Right ventricle myocardium superior (tissue), 1 donor: Measurements from ENCODE around the gene GALNT11. TPM values are rescaled to one million over a fixed set of nuclear protein-coding genes. Genes with fewer than 3 reads are reported as not detected.
A peak's percentile ranks its signal among the peaks of the same experiment; 100 is the strongest.
"Not testable (repeated sequence)": the region's sequence is repeated elsewhere in the genome, so short reads cannot be mapped to it uniquely, and the experiment has no call there.

ENCODE experiments used
- ATAC-seq: fragments of 200-7000 bp; cut with Tn5 transposase; one replicate; pipeline ENCODE4 v1.9.1; 2020; ENCODE audit warnings: mild to moderate bottlenecking; ENCODE audit not compliant: poor library complexity
- DNase-seq: peaks from one replicate; pipeline ENCODE4 v3.0.0-alpha.2; 2020
- intact Hi-C: fragments of 100-400 bp; cut with DNase I; formaldehyde crosslinking; loops from one replicate; pipeline ENCODE4 v1.11.2; 2022
- total RNA-seq: library from RNA; stranded (reverse); fragmentation: NEBNext Ultra II Directional; extraction: Animal tissue kit (Norgen Biotek cat#: 25700); gene quantifications from one replicate; pipeline ENCODE4 v1.2.1, GENCODE V29; 2021
- donor health status: DM: no; HTN: yes; CAD: no; lungs with severe emphysema.

Gene GALNT11
- total RNA-seq, 1 donor from 2014 or later = 19.7 TPM

DNA sequence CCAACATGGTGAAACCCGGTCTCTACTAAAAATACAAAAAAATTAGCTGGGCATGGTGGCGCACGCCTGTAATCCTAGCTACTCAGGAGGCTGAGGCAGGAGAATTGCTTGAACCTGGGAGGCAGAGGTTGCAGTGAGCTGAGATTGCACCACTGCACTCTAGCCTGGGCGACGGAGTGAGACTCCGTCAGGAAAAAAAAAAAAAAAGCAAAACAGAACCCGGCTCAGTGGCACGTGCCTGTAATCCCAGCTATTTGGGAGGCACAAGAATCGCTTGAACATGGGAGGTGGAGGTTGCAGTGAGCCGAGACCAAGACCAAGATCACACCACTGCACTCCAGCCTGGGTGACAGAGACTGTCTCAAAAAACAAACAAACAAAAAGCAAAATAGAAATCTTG lies 3.7 kb upstream of the GALNT11 start:
- intact Hi-C loops, DNase-seq, ATAC-seq: not testable (repeated sequence)

DNA sequence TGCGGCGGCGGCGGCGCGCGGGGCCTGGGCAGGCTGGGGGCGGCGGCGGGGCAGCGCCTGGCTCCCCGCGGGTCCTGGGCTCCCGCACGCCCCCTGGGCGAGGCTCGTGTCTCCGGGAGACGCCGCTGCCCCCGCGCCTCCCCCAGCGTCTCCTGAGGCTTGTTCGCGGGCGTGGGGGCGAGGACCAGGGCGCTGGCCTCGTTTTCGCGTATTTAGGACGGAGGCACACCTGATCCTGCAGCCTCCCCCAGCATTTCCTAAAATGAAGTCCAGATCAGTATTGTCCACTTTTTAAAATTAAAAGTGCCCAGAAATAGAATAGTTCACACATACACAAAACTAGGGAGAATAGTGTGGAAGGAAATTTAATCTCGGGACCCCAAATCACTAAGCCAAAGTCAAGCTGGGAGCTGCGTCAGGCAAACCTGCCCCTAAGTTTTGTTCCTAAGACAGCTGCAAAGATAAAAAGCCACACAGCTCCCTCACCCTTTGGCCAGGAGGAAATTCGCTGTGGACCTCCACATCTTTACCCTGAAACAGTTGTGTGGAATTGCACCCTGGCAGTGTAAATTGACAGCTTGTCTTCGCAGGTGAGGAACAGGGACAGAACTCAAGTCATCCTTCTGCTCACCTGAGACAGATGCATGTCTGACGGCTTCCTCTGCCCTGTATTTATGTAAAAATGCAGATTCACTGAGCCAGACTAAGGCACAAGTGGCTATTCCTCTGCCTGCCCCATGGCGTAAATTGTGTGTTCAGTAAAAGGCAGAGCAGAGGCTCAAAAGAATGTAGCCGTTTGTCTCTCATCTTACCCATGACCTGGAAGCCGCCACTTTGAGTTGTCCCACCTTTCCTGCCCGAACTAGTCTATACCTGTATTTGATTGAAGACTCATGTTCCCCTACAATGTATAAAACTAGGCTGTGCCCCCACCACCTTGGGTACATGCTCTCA lies 740 bp downstream of the GALNT11 start:
- ATAC-seq = no peak
- DNase-seq = no peak
- intact Hi-C loops = no loop called here

DNA sequence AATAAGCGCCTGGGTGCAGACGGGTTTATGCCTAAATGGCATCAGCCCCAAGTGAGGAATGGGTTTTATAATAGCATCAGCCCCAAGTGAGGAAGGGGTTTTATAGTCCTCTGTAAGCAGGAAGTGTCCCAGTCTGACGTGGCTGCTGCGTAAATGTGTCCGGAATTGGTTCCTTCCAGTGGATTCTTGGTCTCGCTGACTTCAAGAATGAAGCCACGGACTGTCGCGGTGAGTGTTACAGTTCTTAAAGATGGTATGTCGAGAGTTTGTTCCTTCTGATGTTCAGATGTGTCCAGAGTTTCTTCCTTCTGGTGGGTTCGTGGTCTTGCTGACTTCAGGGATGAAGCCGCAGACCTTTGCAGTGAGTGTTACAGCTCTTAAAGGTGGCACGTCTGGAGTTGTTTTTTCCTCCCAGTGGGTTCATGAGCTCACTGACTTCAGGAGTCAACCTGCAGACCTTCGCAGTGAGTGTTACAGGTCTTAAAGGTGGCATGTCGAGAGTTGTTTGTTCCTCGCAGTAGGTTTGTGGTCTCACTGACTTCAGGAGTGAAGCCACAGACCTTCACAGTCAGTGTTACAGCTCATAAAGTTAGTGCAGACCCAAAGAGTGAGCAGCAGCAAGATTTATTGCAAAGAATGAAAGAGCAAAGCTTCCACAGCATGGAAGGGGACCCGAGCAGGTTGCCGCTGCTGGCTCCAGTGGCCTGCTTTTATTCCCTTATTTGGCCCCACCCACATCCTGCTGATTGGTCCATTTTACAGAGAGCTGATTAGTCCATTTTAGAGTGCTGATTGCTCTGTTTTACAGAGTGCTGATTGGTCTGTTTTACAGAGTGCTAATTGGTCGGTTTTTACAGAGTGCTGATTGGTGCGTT lies 2.3 kb downstream of the GALNT11 start:
- intact Hi-C loops, ATAC-seq: not testable (repeated sequence)

DNA sequence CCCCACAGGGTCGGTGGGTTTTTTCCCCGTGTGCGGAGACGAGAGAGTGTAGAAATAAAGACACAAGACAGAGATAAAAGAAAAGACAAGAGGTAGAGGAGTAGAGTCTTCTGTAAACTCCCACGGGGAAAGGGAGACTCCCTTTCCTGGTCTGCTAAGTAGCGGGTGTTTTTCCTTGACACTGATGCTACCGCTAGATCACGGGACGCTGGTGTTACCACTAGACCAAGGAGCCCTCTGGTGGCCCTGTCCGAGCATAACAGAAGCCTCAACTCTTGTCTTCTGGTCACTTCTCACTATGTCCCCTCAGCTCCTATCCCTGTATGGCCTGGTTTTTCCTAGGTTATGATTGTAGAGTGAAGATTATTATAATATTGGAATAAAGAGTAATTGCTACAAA lies 4.6 kb downstream of the GALNT11 start:
- intact Hi-C loops, ATAC-seq: not testable (repeated sequence)
- peak; percentile 70 for DNase-seq

More for the DNA sequence above, 2.3 kb downstream of the GALNT11 start:
- DNase-seq = not testable (repeated sequence)

DNA sequence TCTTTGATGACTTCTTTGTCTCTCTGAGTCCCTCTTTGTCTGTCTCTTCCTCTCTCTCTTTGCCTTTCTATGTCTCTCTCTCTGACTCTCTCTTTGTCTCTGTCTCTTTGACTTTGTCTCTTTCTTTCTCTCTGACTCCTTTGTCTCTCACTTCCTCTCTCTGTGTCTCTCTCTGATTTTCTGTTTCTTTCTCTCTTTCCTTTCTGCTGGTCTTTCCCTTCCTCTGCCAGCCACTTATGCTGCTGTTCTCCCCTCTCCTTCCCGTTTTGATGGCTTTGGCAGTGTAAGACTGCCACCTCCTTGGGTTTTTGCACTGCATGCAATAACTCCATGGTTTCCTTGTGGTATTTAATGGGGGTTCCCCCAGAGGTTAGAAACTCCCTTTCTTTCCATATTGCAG lies 5.2 kb downstream of the GALNT11 start:
- not testable (repeated sequence) for DNase-seq, ATAC-seq

DNA sequence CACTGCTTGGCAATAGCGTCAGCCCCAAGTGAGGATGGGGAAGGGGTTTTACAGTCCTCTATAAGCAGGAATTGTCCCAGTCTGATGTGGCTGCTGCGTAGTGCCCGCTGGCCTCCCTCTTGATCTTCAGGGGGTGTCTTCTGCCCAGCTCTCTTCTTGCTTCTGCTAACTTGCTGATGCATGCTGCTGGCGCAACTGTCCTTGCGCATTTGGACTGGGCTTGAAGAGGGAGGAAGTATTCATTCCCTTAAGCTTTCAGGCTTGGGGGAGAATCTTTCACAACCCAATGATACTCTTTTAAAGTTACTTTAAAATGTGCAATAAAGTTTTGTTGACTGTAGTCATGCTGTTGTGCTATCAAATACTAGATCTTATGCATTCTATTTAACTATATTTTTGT lies 10.3 kb downstream of the GALNT11 start:
- no peak for DNase-seq
- no peak for ATAC-seq
- intact Hi-C loops = no loop called here

More for the DNA sequence above, 5.2 kb downstream of the GALNT11 start:
- intact Hi-C loops = not testable (repeated sequence)

DNA sequence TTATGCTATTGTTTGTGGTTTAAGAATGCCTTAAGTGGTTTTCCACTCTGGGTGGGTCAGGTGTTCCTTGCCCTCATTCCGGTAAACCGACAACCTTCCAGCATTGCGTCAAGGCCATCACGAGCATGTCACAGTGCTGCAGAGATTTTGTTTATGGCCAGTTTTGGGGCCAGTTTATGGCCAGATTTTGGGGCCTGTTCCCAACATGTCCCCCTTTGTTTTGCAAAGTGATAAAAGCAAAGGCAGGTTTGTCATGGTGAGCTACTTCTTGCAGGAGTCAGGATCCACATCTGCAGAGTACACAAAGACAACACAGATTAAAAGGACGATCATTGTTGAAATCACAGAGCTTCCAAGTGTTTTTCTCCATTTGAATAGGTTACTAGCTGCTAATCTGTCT lies 12.9 kb downstream of the GALNT11 start:
- DNase-seq, ATAC-seq, intact Hi-C loops: not testable (repeated sequence)

DNA sequence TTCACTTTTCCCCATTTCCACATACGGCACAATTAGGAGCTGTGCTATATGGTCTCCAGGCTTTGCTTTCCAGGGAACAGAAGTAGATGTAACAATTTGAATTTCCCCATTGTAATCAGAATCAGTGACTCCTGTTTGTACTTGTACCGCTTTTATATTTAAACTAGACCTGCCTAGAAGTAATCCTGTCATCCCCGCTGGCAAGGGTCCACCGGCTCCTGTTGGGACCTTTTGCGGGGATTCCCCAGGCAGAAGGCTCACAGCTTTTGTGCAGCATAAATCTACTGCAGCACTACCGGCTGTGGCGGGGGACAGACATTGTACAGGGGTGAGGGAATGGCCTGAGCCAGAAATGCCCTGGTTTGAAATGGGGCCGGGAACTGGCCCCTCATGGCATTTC lies 17.6 kb downstream of the GALNT11 start:
- DNase-seq = peak; percentile 80
- intact Hi-C loops, ATAC-seq: not testable (repeated sequence)

DNA sequence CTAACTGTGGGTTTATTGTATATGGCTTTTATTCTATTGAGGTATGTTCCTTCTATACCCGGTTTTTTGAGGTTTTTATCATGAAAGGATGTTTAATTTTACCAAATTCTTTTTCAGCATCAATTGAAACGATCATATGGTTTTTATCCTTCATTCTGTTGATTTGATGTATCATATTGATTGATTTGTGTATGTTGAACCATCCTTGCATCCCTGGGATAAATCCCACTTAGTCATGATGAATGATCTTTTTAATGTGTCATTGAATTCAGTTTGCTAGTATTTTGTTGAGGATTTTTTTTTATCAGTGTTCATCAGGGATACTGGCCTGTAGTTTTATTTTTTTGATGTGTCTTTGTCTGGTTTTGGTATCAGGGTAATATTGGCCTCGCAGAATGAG lies 19.4 kb downstream of the GALNT11 start:
- ATAC-seq, DNase-seq, intact Hi-C loops: not testable (repeated sequence)

DNA sequence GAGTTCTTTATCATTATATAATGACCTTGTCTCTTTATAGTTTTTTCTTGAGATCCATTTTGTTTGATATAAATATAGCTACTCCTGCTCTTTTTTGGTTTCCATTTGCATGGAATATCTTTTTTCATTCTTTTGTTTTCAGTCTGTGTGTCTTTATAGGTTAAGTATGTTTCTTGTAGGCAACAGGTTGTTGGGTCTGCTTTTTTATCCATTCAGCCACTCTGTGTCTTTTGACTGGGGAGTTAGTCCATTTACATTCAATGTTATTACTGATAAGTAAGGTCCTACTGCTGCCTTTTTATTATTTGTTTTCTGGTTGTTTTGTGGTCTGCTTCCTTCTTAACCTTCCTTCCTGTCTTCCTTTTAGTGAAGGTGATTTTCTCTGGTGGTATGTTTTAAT lies 21.1 kb downstream of the GALNT11 start:
- ATAC-seq (no peak), DNase-seq (no peak)
- intact Hi-C loops = no loop called here

DNA sequence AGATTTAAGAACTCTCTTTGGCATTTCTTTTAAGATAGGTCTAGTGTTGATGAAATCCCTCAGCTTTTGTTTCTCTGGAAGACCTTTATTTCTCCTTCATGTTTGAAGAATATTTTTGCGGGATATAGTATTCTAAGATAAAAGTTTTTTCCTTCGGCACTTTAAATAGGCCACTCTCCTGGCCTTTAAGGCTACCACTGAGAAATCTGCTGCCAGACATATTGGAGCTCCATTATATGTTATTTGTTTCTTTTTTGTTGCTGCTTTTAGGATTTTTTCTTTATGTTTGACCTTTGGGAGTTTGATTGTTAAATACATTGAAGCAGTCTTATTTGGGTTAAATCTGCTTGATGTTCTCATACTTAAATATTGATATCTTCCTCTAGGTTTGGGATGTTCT lies 22.6 kb downstream of the GALNT11 start:
- intact Hi-C loops = no loop called here
- DNase-seq = no peak
- ATAC-seq = no peak

DNA sequence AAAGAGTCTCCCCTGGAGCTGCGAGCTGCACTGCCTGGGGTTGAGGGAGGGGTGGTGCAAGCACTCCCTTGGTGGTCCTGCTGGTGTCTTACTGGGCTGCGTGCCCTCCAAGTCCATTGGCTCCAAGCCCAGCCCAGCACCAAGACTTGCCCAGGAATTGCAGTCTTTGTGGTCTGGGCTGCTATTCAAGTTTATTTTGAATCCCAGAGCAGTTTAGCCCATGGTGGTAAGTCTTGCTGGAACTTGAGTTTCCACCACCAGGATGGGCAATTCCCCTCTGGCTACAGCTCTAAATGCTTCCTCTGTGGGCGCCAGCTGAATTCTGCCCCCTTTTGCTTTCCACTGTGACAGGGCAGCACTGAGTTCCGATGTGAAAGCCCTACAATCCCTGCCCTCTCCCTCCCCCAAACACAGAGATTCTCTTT lies 25.1 kb downstream of the GALNT11 start:
- ATAC-seq (no peak), DNase-seq (no peak)
- intact Hi-C loops = no loop called here

DNA sequence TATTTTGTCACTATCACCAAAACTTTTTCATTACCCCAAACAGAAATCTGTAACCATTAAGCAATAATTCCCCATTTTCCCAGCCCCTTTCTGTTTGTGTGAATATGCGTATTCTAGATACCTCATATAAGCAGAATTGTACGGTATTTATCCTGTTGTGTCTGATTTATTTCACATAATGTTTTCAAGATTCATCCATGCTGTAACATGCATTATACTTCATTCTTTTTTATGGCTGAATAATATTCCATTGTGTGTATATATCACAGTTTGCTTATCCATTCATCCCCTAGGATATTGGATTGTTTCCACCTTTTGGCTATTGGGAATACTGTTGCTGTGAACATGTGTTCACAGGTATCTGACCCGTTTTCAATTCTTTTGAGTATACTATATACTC lies 26.5 kb downstream of the GALNT11 start:
- ATAC-seq = no peak
- intact Hi-C loops = no loop called here
- no peak for DNase-seq

DNA sequence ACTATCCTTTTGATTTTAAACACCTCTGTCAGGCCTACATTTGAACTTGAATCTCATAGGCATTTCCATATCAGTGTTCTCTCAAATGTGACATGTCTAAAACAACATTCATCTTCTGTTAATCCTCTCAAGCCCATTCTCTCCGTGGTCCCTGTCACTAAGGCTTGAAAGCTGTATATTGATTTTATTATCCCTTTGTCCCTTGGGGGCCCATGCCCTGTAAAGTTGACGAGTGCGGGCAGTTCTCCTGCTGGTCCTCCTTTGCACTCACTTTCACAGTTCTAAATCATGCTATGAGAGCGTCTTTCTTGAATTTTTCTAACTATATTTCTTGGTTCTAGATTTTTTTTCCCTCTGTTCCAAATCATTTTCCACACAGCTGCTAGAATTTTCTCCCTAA lies 27.3 kb downstream of the GALNT11 start:
- DNase-seq (no peak), ATAC-seq (no peak)
- intact Hi-C loops = no loop called here

DNA sequence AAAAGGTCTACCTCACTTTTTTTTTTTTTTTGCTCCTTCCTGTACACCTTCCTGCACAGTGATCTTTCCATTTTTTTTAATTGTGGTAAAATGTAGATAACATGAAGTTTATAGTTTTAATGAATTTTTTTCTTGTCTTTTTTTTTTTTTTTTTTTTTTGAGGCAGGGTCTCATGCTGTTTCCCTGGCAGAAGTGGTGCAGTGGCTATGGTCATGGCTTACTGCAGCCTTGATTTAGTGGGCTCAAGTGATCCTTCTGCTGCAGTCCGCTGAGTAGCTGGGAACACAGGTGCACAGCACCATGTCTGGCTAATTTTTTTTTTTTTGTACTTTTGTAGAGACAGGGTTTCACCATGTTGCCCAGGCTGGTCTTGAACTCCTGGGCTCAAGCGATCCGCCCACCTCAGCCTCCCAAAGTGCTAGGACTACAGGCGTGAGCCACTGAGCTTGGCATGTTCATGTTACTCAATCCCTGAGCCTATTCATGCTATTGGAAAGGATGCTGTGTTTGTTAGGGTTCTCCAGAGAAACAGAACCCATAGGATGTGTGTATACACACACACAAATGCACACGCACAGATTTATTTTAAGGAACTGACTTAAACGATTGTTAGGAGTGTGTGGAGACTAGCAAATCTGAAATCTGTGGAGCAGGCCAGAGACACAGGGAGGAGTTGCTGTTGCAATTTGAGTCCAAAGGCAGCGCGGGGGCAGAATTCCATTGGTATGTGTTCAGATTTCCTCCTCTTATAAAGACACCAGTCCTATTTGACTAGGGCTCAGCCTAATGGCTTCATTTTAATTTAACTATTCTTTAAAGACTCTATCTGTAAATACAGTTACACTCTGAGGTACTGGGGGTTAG lies 29.1 kb downstream of the GALNT11 start:
- intact Hi-C loops = no loop called here
- ATAC-seq (peak; percentile 71), DNase-seq (peak; percentile 48)

DNA sequence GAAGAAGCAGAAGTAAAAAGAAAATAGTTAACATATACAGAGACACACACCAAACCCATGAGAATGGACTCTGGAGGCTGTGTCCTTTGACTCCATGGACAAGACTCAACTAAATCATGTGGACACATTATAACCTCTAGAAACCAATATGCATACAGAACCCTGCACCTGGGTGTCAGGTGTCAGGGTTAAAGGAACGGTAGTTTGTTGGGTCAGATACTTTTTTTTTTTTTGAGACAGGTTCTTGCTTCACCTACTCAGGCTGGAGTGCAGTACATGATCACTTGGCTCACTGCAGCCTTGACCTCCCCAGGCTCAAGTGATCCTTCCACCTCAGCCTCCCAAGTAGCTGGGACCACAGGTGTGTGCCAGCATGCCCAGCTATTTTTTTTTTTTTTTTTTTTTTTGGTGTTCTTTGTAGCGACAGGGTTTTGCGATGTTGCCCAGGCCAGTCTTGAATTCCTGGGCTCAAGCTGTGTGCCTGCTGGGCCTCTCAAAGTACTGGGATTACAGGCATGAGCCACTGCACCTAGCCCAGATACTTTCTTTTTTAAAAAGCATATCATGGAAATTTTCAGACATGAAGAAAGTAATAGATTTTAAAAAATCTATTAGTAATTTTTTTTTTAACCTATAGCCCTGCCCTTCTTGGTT lies 31.3 kb downstream of the GALNT11 start:
- no peak for ATAC-seq
- intact Hi-C loops = no loop called here
- DNase-seq = no peak

DNA sequence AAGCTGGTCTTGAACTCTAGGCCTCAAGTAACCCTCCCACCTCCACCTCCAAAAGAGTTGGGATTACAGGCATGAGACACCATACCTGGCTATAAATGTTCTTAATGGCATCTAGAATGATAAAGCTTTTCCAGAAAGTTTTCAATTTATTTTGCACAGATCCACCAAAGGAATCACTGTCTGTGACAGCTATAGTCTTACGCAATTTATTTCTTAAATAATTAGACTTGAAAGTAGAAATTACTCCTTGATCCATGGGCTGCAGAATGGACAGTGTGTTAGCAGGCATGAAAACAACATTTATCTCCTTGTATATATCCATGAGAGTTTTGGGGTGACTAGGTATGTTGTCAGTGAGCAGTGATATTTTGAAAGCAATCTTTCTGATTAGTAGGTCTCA lies 33.8 kb downstream of the GALNT11 start:
- intact Hi-C loops = no loop called here
- no peak for DNase-seq
- no peak for ATAC-seq

DNA sequence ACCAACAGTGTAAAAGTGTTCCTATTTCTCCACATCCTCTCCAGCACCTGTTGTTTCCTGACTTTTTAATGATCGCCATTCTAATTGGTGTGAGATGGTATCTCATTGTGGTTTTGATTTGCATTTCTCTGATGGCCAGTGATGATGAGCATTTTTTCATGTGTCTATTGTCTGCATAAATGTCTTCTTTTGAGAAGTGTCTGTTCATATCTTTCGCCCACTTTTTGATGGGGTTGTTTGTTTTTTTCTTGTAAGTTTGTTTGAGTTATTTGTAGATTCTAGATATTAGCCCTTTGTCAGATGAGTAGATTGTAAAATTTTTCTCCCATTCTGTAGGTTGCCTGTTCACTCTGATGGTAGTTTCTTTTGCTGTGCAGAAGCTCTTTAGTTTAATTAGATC lies 35.6 kb downstream of the GALNT11 start:
- intact Hi-C loops, ATAC-seq, DNase-seq: not testable (repeated sequence)
